Kidney (tissue), 14 donors: ENCODE measurements around the gene ARID5B. TPM values are rescaled to one million over a fixed set of nuclear protein-coding genes. Genes with fewer than 3 reads are reported as not detected.

Experiments
- DNase-seq, 5 donors: peaks; one replicate each; pipeline ENCODE4 v3.0.0-alpha.2; 2013 to 2020
- FAIRE-seq: peaks from 2 replicates; lab custom pipeline; 2012; peaks lifted over from hg19 to GRCh38; lab: Jason Lieb, UNC
- H3K27ac ChIP-seq, 2 donors: one replicate each; pipeline ENCODE4 v1.7.0; 2013; ENCODE audit warnings: low read depth in 2 of 2, low read length in 2 of 2, inconsistent platforms in 1 of 2
- H3K27me3 ChIP-seq: one replicate; pipeline ENCODE4 v1.7.1; 2013; ENCODE audit warnings: low read length, inconsistent platforms; ENCODE audit not compliant: control insufficient read depth, insufficient read depth
- H3K36me3 ChIP-seq, 3 donors: one replicate each; pipeline versions ENCODE4 v1.7.0 to v1.7.1; 2013; ENCODE audit warnings: low read length in 3 of 3, control low read depth in 1 of 3, inconsistent platforms in 1 of 3; ENCODE audit not compliant: insufficient read depth in 3 of 3, control insufficient read depth in 2 of 3
- H3K4me1 ChIP-seq, 3 donors: one replicate each; pipeline versions ENCODE4 v1.7.0 to v1.7.1; 2013; ENCODE audit warnings: low read length in 3 of 3, inconsistent platforms in 1 of 3, low read depth in 1 of 3; ENCODE audit not compliant: control insufficient read depth in 2 of 3, insufficient read depth in 2 of 3
- H3K4me3 ChIP-seq, 3 donors: one replicate each; pipeline versions ENCODE4 v1.7.0 to v1.8.1; 2013; ENCODE audit warnings: low read length in 3 of 3, control low read depth in 1 of 3, inconsistent platforms in 1 of 3
- H3K9ac ChIP-seq, 3 donors: one replicate each; pipeline versions ENCODE4 v1.7.0 to v1.7.1; 2013; ENCODE audit warnings: low read length in 3 of 3, control low read depth in 1 of 3, inconsistent platforms in 1 of 3
- H3K9me3 ChIP-seq, 3 donors: one replicate each; pipeline versions ENCODE4 v1.7.0 to v1.7.1; 2013; ENCODE audit warnings: low read length in 3 of 3, control low read depth in 1 of 3, inconsistent platforms in 1 of 3; ENCODE audit not compliant: control insufficient read depth in 2 of 3, insufficient read depth in 1 of 3
- CTCF ChIP-seq: IDR thresholded peaks from 3 replicates; pipeline ENCODE4 v1.5.1; 2012; ENCODE audit warnings: mild to moderate bottlenecking, moderate library complexity, borderline replicate concordance; ENCODE audit not compliant: insufficient read depth; ENCODE audit errors: extremely low read depth
- intact Hi-C: fragments of 100-400 bp; cut with DNase I; formaldehyde crosslinking; loops from one replicate; pipeline ENCODE4 v1.11.1; 2022
- polyA plus RNA-seq: library from polyadenylated mRNA; stranded (reverse); fragments of 350-450 nt; fragmentation: Illumina TruSeq; extraction: RNeasy Lipid Tissue Mini Kit (QIAGEN cat#74804); gene quantifications from one replicate; pipeline ENCODE4 v1.2.3, GENCODE V29; 2014; ENCODE audit warnings: low read depth, low replicate concordance; ENCODE audit not compliant: insufficient read depth
- total RNA-seq: library from RNA; stranded (reverse); fragmentation: NEBNext Ultra II Directional; extraction: Animal tissue kit (Norgen Biotek cat#: 25700); gene quantifications from one replicate; pipeline ENCODE4 v1.2.1, GENCODE V29; 2021
- donor health status: control.
- donor health status: control.
- donor health status: control.
- donor health status: control.
- donor health status: control.
- donor health status: DM: yes; HTN: yes; CAD: no.
- donor health status: Normal renal cell carcinoma (clear cell type).

Gene ARID5B
- total and polyA plus RNA-seq, 2 donors from 2014 or later, result 8.6 to 77.9 TPM

GRCh38 chr10:61855771-61856170 is 45.7 kb upstream of the ARID5B start:
- no peak overlapping the region for H3K27ac ChIP-seq
- no peaks in the 10 kb centered on the region for H3K9me3 ChIP-seq
- no peaks in the 10 kb centered on the region for H3K36me3 ChIP-seq
- FAIRE-seq, result no peak
- no peaks in the 10 kb centered on the region for H3K4me1 ChIP-seq
- no peak for DNase-seq
- intact Hi-C loops, result no loop called here
- TF ChIP-seq CTCF, result no peak
- H3K9ac ChIP-seq, result no peak overlapping the region
- no peaks in the 10 kb centered on the region for H3K27me3 ChIP-seq
- no peak overlapping the region for H3K4me3 ChIP-seq

- intact Hi-C loops, result no loop called here
- Histone ChIP-seq H3K27ac (no peak overlapping the region), H3K36me3 (no peaks in the 10 kb centered on the region), H3K4me3 (no peak overlapping the region), H3K4me1 (no peaks in the 10 kb centered on the region), H3K9me3 (no peaks in the 10 kb centered on the region), H3K27me3 (no peaks in the 10 kb centered on the region), H3K9ac (no peak overlapping the region)
- FAIRE-seq (no peak), DNase-seq (no peak)
- TF ChIP-seq CTCF, result no peak
These were observed 43.8 kb upstream of the ARID5B start for GRCh38 chr10:61857746-61858145.

GRCh38 chr10:61859786-61860185 is 41.7 kb upstream of the ARID5B start:
- intact Hi-C loops, result no loop called here
- Histone ChIP-seq H3K27me3 (no peaks in the 10 kb centered on the region), H3K9ac (no peak overlapping the region), H3K27ac (no peak overlapping the region), H3K9me3 (no peaks in the 10 kb centered on the region), H3K4me3 (no peak overlapping the region), H3K36me3 (no peaks in the 10 kb centered on the region), H3K4me1 (no peaks in the 10 kb centered on the region)
- TF ChIP-seq CTCF, result no peak
- FAIRE-seq, result no peak
- no peak for DNase-seq
